A549 (cell line): ENCODE results near the gene CUX1. TPM values are rescaled to one million over a fixed set of nuclear protein-coding genes. Genes with fewer than 3 reads are reported as not detected.

Experiments
- ATAC-seq, 2 experiments: fragments of 200-7000 bp in 1 of 2; fragments of >200 bp in 1 of 2; cut with Nextera tagmentation in 1 of 2; cut with Tn5 transposase in 1 of 2; 3 replicates each; pipeline versions ENCODE4 v1.8.0 to v1.9.1; 2018 to 2020; ENCODE audit warnings: mild to moderate bottlenecking in 1 of 2, moderate library complexity in 1 of 2
- CTCF ChIA-PET: fragments of 300-600 bp; sonication (Branson Sonifier 250); formaldehyde crosslinking; extraction: SDS; loops from one replicate; lab custom pipeline; 2021; ENCODE audit warnings: antibody characterized with exemption, inconsistent platforms; lab: Yijun Ruan, JAX
- POLR2A ChIA-PET: fragments of 350-600 bp; formaldehyde crosslinking; extraction: SDS; loops from one replicate; lab custom pipeline; 2021; ENCODE audit warnings: antibody characterized with exemption, inconsistent platforms; lab: Yijun Ruan, JAX
- DNase-seq, 2 experiments: peaks; one replicate each; pipeline versions ENCODE4 v3.0.0 to v3.0.0-alpha.2; 2011 to 2016; ENCODE audit warnings: low read depth in 1 of 2, low spot score in 1 of 2
- FAIRE-seq: peaks from 2 replicates; lab custom pipeline; 2011; peaks lifted over from hg19 to GRCh38; lab: Jason Lieb, UNC
- H3K27ac ChIP-seq, 2 experiments: fragments of >200 bp; sonication (Bioruptor Twin); formaldehyde crosslinking; 3 replicates each; pipeline ENCODE4 v1.5.1; 2016 to 2017
- H3K4me1 ChIP-seq: fragments of >200 bp; sonication (Bioruptor Twin); formaldehyde crosslinking; 3 replicates; pipeline ENCODE4 v1.6.1; 2016
- H3K4me2 ChIP-seq: fragments of >200 bp; sonication (Bioruptor Twin); formaldehyde crosslinking; 3 replicates; pipeline ENCODE4 v1.6.1; 2016
- H3K4me3 ChIP-seq: fragments of >200 bp; sonication (Bioruptor Twin); formaldehyde crosslinking; 3 replicates; pipeline ENCODE4 v1.5.1; 2016
- H3K9me3 ChIP-seq: fragments of >200 bp; sonication (Bioruptor Twin); formaldehyde crosslinking; 3 replicates; pipeline ENCODE4 v1.6.1; 2016
- CHD4 ChIP-seq: fragments of 200-600 bp; sonication (generic); IDR thresholded peaks from 2 replicates; pipeline ENCODE4 v1.6.1; 2016; ENCODE audit warnings: antibody characterized with exemption, mild to moderate bottlenecking, borderline replicate concordance
- EP300 ChIP-seq, 2 experiments: fragments of >200 bp; sonication (Bioruptor Twin); formaldehyde crosslinking; IDR thresholded peaks; 2 replicates in 1 of 2; 3 replicates in 1 of 2; pipeline ENCODE4 v1.6.1; 2016 to 2017
- ESRRA ChIP-seq: fragments of 150-350 bp; IDR thresholded peaks from 2 replicates; pipeline ENCODE4 v1.6.1; 2014; ENCODE audit warnings: mild to moderate bottlenecking, low read length, borderline replicate concordance
- FOSB ChIP-seq: fragments of 250-450 bp; sonication (Bioruptor Pico); IDR thresholded peaks from 2 replicates; pipeline ENCODE4 v1.5.0; 2020; ENCODE audit warnings: mild to moderate bottlenecking, moderate library complexity
- GATA3 ChIP-seq: IDR thresholded peaks from 2 replicates; pipeline ENCODE4 v1.6.1; 2012; ENCODE audit warnings: borderline replicate concordance
- HDAC2 ChIP-seq: fragments of 200-600 bp; sonication (generic); IDR thresholded peaks from 2 replicates; pipeline ENCODE4 v1.6.1; 2016
- HOXA7 ChIP-seq: fragments of 250-450 bp; sonication (Bioruptor Pico); IDR thresholded peaks from 2 replicates; pipeline ENCODE4 v1.5.0; 2020; ENCODE audit warnings: mild to moderate bottlenecking, moderate library complexity
- HOXB13 ChIP-seq: fragments of 250-450 bp; sonication (Bioruptor Pico); IDR thresholded peaks from 2 replicates; pipeline ENCODE4 v1.5.0; 2020; ENCODE audit warnings: low read depth, mild to moderate bottlenecking, moderate library complexity
- HOXB5 ChIP-seq: fragments of 250-450 bp; sonication (Bioruptor Pico); IDR thresholded peaks from 2 replicates; pipeline ENCODE4 v1.5.0; 2020; ENCODE audit warnings: mild to moderate bottlenecking, moderate library complexity
- JUN ChIP-seq, 2 experiments: fragments of >200 bp; sonication (Bioruptor Twin); formaldehyde crosslinking; IDR thresholded peaks; 2 replicates in 1 of 2; 3 replicates in 1 of 2; pipeline ENCODE4 v1.6.1; 2016 to 2017
- MAFK ChIP-seq: fragments of 450-650 bp; IDR thresholded peaks from 2 replicates; pipeline ENCODE4 v1.6.1; 2014; ENCODE audit not compliant: partially characterized antibody
- MAZ ChIP-seq: fragments of 150-350 bp; IDR thresholded peaks from 2 replicates; pipeline ENCODE4 v1.6.1; 2014; ENCODE audit warnings: antibody characterized with exemption, low read depth, low read length, borderline replicate concordance
- NFE2L2 ChIP-seq: fragments of 150-350 bp; conservative IDR thresholded peaks from 2 replicates; pipeline ENCODE4 v1.6.1; 2014; ENCODE audit warnings: low read length
- NPAS2 ChIP-seq: fragments of 250-450 bp; sonication (Bioruptor Pico); IDR thresholded peaks from 2 replicates; pipeline ENCODE4 v1.8.0; 2022; ENCODE audit warnings: mild to moderate bottlenecking, moderate library complexity, borderline replicate concordance
- POLR2AphosphoS2 ChIP-seq: conservative IDR thresholded peaks from 2 replicates; pipeline ENCODE4 v1.6.1; 2012; ENCODE audit warnings: low read length, improper control_type of control experiment, inconsistent platforms
- RAD21 ChIP-seq, 2 experiments: fragments of >200 bp in 1 of 2; sonication (Bioruptor Twin) in 1 of 2; formaldehyde crosslinking in 1 of 2; IDR thresholded peaks in 1 of 2; conservative IDR thresholded peaks in 1 of 2; 2 replicates in 1 of 2; 3 replicates in 1 of 2; pipeline ENCODE4 v1.6.1; 2012 to 2018; ENCODE audit warnings: inconsistent platforms in 1 of 2
- RARB ChIP-seq: fragments of 250-450 bp; sonication (Bioruptor Pico); IDR thresholded peaks from 2 replicates; pipeline ENCODE4 v1.8.0; 2021; ENCODE audit warnings: mild to moderate bottlenecking, moderate library complexity
- RFX5 ChIP-seq: fragments of 450-650 bp; IDR thresholded peaks from 2 replicates; pipeline ENCODE4 v1.7.1; 2014; ENCODE audit warnings: antibody characterized with exemption, mild to moderate bottlenecking, moderate library complexity
- SMC3 ChIP-seq: fragments of >200 bp; sonication (Bioruptor Twin); formaldehyde crosslinking; IDR thresholded peaks from 3 replicates; pipeline ENCODE4 v1.6.1; 2018; ENCODE audit warnings: inconsistent platforms
- TFCP2L1 ChIP-seq: fragments of 250-450 bp; sonication (Bioruptor Pico); IDR thresholded peaks from 2 replicates; pipeline ENCODE4 v1.5.0; 2021; ENCODE audit warnings: mild to moderate bottlenecking
- TP53 ChIP-seq: fragments of 250-450 bp; sonication (Bioruptor Pico); IDR thresholded peaks from 2 replicates; pipeline ENCODE4 v1.5.0; 2021; ENCODE audit warnings: mild to moderate bottlenecking, moderate library complexity
- ZFP36 ChIP-seq: fragments of 450-650 bp; IDR thresholded peaks from 2 replicates; pipeline ENCODE4 v1.6.1; 2014; ENCODE audit warnings: borderline replicate concordance; ENCODE audit not compliant: partially characterized antibody
- ZSCAN20 ChIP-seq: fragments of 250-450 bp; sonication (Bioruptor Pico); IDR thresholded peaks from 2 replicates; pipeline ENCODE4 v1.8.0; 2022; ENCODE audit warnings: mild to moderate bottlenecking, moderate library complexity
- WGBS: methylation state at CpG from one replicate; pipeline ENCODE4 v1.1.6; 2017; ENCODE audit errors: missing lambda C conversion rate; 5-methylcytosine and 5-hydroxymethylcytosine counted together
- polyA plus RNA-seq, 4 experiments: library from polyadenylated mRNA; depleted of rRNA in 3 of 4; stranded (reverse); fragments of >200 nt; fragmentation: RNase III in 1 of 4; extraction: RNeasy Plus Mini Kit Qiagen cat#74134 plus additional on column Dnase treatment in 1 of 4; gene quantifications; 2 replicates in 3 of 4; 3 replicates in 1 of 4; pipeline ENCODE4 v1.2.3, GENCODE V29; 2011 to 2017
- TF ChIP-seq, protein P1 (sequence below): fragments of >200 bp; sonication (Bioruptor Twin); formaldehyde crosslinking; IDR thresholded peaks from 2 replicates; pipeline ENCODE4 v1.6.1; 2016
- TF ChIP-seq, protein P2 (sequence below): fragments of >200 bp; sonication (Bioruptor Twin); formaldehyde crosslinking; IDR thresholded peaks from 3 replicates; pipeline ENCODE4 v1.6.1; 2016
- TF ChIP-seq, protein P3 (sequence below): fragments of 450-650 bp; IDR thresholded peaks from 2 replicates; pipeline ENCODE4 v1.6.1; 2014; ENCODE audit warnings: antibody characterized with exemption
- TF ChIP-seq, protein P4 (sequence below): fragments of >200 bp; sonication (Bioruptor Twin); formaldehyde crosslinking; IDR thresholded peaks from 3 replicates; pipeline ENCODE4 v1.5.1; 2016

Gene CUX1
- polyA plus RNA-seq, 2 of the 4 experiments (the other 2 are of a cell fraction), result 32.7 to 33.4 TPM

DNA sequence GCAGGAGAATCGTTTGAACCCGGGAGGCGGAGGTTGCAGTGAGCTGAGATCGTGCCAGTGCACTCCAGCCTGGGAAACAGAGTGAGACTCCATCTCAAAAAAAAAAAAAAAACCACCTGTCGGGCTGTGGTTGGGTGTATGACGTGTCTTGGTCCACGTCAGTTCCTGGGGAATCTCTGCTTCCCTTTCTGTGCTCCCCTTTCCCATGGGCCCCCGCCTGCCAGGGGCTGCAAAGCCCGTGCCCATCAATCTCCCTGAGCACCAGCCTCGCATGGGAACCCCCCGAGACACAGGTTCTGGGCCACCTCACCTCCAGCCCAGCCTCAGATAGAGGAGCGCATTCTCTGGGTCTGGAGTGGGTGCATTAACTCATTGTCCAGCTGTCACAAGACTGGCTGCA, 467.0 kb downstream of the CUX1 start:
- Histone ChIP-seq H3K4me2 (no peak overlapping the region), H3K27ac (no peak overlapping the region), H3K4me3 (no peak overlapping the region), H3K9me3 (no peaks in the 10 kb centered on the region), H3K4me1 (peaks cover 21% of the 10 kb centered on the region)
- no peak for ATAC-seq
- POLR2A ChIA-PET, result interaction anchor here (0.6 to 0.7 kb wide), 2 partner anchors 108 to 681 kb away, joined by 4 to 5 read pairs; no protein-coding TSS in a partner anchor
- TF ChIP-seq, protein P1, sequence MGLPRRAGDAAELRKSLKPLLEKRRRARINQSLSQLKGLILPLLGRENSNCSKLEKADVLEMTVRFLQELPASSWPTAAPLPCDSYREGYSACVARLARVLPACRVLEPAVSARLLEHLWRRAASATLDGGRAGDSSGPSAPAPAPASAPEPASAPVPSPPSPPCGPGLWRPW, result no peak
- TF ChIP-seq, protein P2, sequence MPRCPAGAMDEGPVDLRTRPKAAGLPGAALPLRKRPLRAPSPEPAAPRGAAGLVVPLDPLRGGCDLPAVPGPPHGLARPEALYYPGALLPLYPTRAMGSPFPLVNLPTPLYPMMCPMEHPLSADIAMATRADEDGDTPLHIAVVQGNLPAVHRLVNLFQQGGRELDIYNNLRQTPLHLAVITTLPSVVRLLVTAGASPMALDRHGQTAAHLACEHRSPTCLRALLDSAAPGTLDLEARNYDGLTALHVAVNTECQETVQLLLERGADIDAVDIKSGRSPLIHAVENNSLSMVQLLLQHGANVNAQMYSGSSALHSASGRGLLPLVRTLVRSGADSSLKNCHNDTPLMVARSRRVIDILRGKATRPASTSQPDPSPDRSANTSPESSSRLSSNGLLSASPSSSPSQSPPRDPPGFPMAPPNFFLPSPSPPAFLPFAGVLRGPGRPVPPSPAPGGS, result no peak
- TF ChIP-seq SMC3 (no peak), RAD21 (conservative IDR thresholded peaks at IDR 0.05 in 1 of 2, IDR thresholded peaks at IDR 0.05 in 1 of 2) (no peak), GATA3 (no peak), HOXB5 (CRISPR knock-in tag) (no peak), RFX5 (no peak), HOXB13 (CRISPR knock-in tag) (no peak), NPAS2 (CRISPR knock-in tag) (no peak), TP53 (CRISPR knock-in tag) (no peak), MAFK (no peak)
- 69% methylated on average over 11 of the region's 12 CpGs for WGBS
- CTCF ChIA-PET, result interaction anchor here (0.7 to 3.3 kb wide), 5 partner anchors 11 to 697 kb away, joined by 3 to 20 read pairs (median 3); no protein-coding TSS in a partner anchor
- DNase-seq, result no peak
- FAIRE-seq, result no peak

DNA sequence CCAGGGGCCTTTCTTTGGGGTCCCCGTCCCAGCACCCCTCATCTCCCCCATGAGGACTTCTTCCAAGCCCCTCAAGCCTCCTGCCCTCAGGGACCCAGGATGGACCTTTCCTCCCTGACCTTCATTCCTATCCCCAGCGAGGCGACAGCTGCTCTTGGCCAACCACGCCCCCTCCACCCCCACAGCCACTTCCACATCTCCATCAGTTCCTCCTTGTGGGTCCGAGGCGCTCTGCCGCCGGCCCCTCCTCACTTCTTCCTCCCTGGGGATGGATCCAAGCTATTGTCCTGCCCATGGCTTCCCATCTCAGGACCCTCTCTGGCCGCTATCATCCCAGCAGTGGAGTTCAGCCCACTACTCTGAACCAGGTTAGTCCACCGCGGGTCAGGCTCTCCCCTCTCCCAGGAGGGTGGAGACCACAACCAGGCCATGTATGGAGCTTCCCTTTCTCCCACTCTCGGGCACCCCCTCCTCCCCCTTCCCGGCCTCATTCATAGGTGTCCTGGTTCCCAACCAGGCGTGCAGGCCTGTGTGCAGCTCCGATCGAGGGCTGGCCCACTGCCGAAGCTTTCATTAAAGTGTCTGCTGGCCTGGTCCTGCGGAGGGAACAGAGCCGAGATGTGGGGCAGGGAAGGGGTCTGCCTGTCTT, 467.6 kb downstream of the CUX1 start:
- peaks cover 18% of the 10 kb centered on the region for H3K4me1 ChIP-seq
- no peak for TF ChIP-seq RARB (CRISPR knock-in tag)
- TF ChIP-seq, protein P1, result no peak
- TF ChIP-seq EP300 (IDR thresholded peaks at IDR 0.05), result no peak
- no peak for TF ChIP-seq MAZ
- no peak for TF ChIP-seq CHD4
- TF ChIP-seq TFCP2L1 (CRISPR knock-in tag), result no peak
- no peak for TF ChIP-seq JUN (IDR thresholded peaks at IDR 0.05)
- no peak for TF ChIP-seq ZSCAN20 (CRISPR knock-in tag)
- TF ChIP-seq, protein P3, sequence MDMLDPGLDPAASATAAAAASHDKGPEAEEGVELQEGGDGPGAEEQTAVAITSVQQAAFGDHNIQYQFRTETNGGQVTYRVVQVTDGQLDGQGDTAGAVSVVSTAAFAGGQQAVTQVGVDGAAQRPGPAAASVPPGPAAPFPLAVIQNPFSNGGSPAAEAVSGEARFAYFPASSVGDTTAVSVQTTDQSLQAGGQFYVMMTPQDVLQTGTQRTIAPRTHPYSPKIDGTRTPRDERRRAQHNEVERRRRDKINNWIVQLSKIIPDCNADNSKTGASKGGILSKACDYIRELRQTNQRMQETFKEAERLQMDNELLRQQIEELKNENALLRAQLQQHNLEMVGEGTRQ, result no peak
- TF ChIP-seq, all 56 proteins: peak for 0
- no peaks in the 10 kb centered on the region for H3K9me3 ChIP-seq
- WGBS, result 86% methylated on average over 18 of the region's 19 CpGs
- DNase-seq (no peak), ATAC-seq (no peak), FAIRE-seq (no peak)
- ChIA-PET CTCF (interaction anchor here (0.9 to 3.3 kb wide), 4 partner anchors 11 to 107 kb away, joined by 3 to 20 read pairs (median 4); no protein-coding TSS in a partner anchor), POLR2A (no interaction called here)
- H3K4me3 ChIP-seq, result no peak overlapping the region
- no peak overlapping the region for H3K27ac ChIP-seq
- no peak overlapping the region for H3K4me2 ChIP-seq

DNA sequence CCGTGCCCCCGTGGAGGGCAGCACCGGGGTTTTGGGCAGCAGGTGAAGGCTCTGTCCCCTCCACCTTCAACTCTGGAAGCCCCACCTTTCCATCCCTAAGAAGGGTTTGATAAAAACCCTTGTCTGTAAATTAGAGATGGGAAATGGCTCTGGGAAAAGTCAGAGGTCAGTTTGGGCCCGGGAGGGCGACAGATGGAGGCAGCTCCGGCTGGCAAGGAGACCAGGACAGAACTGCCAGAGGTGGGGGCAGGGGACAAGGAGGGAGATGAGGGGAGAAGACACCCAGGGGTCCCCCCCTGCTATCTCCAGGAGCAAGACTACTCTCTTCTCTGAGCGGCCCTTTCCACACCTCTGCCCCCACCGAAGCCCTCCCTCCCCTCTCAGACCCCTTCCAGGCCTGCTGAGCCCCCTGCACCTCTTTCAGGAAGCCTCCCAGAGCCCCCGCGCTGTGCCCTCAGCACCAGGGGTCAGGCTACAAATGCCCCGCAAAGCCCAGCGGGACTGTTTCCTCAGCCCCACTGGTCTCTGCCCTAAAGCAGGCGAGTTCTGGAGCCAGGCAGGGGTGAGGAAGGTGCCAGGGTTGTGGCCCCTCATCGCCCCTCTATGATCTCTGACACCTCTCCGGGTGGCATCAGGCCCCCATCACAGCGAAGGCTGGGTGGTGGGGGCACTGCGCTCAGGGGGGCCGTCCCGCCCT, 468.3 kb downstream of the CUX1 start:
- TF ChIP-seq FOSB, result no peak
- TF ChIP-seq POLR2AphosphoS2, result no peak
- no peak for TF ChIP-seq TP53 (CRISPR knock-in tag)
- TF ChIP-seq HOXA7 (CRISPR knock-in tag), result no peak
- TF ChIP-seq, protein P4, sequence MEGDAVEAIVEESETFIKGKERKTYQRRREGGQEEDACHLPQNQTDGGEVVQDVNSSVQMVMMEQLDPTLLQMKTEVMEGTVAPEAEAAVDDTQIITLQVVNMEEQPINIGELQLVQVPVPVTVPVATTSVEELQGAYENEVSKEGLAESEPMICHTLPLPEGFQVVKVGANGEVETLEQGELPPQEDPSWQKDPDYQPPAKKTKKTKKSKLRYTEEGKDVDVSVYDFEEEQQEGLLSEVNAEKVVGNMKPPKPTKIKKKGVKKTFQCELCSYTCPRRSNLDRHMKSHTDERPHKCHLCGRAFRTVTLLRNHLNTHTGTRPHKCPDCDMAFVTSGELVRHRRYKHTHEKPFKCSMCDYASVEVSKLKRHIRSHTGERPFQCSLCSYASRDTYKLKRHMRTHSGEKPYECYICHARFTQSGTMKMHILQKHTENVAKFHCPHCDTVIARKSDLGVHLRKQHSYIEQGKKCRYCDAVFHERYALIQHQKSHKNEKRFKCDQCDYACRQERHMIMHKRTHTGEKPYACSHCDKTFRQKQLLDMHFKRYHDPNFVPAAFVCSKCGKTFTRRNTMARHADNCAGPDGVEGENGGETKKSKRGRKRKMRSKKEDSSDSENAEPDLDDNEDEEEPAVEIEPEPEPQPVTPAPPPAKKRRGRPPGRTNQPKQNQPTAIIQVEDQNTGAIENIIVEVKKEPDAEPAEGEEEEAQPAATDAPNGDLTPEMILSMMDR, result no peak
- no peak for TF ChIP-seq ZFP36
- no peak for TF ChIP-seq NFE2L2
- no peak for TF ChIP-seq ESRRA
- no peak for TF ChIP-seq HDAC2
- TF ChIP-seq, all 56 proteins: peak for 0
- H3K27ac ChIP-seq, result peak overlapping the region; percentile 83 to 93
- ChIA-PET CTCF (interaction anchor here (0.9 to 1.4 kb wide), 4 partner anchors 12 to 104 kb away, joined by 3 to 6 read pairs (median 4); no protein-coding TSS in a partner anchor), POLR2A (no interaction called here)
- FAIRE-seq, result no peak
- WGBS, result 72% methylated on average over 13 of the region's 19 CpGs
- peak overlapping the region; percentile 76 for H3K4me3 ChIP-seq
- H3K4me1 ChIP-seq, result peaks cover 18% of the 10 kb centered on the region
- no peak for DNase-seq
- H3K9me3 ChIP-seq, result no peaks in the 10 kb centered on the region
- H3K4me2 ChIP-seq, result peak overlapping the region; percentile 97
- ATAC-seq, result peak in 1 of 2 experiments; percentile 2; a peak in 3 of 6 replicates
